Uterus (tissue), 2 donors: Measurements from ENCODE around the gene NLGN1.

Source experiments
- POLR2A ChIP-seq, 2 donors: fragments of 450-650 bp; IDR thresholded peaks; one replicate each; pipeline ENCODE4 v1.6.1; 2016; ENCODE audit warnings: antibody characterized with exemption in 2 of 2, mild to moderate bottlenecking in 1 of 2, moderate library complexity in 1 of 2
- TF ChIP-seq, protein P1 (sequence below), 4 experiments: fragments of 200-600 bp in 2 of 4; fragments of 450-650 bp in 2 of 4; sonication (generic) in 2 of 4; IDR thresholded peaks; one replicate each; pipeline ENCODE4 v1.5.1; 2016 to 2019; ENCODE audit warnings: antibody characterized with exemption in 4 of 4, mild to moderate bottlenecking in 2 of 4, moderate library complexity in 1 of 4

DNA sequence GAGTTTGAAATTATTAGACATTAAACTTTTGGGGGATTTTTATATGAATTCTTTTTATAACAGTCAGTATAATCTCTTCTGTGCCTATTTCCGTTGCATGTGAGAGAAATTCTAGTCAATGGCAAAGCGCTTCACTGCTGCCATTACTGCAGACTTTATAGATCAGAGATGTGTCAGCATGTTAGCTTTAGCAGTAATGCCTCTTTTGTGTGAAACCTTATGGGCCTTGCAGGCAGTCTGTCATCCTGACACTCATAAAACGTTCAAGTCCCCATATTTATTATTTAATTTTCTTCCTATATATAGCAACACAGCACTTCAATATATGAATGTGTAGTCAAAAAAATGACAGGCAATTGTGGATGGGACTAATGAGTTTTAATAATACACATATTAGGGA lies 191.0 kb downstream of the NLGN1 start:
- TF ChIP-seq, protein P1, sequence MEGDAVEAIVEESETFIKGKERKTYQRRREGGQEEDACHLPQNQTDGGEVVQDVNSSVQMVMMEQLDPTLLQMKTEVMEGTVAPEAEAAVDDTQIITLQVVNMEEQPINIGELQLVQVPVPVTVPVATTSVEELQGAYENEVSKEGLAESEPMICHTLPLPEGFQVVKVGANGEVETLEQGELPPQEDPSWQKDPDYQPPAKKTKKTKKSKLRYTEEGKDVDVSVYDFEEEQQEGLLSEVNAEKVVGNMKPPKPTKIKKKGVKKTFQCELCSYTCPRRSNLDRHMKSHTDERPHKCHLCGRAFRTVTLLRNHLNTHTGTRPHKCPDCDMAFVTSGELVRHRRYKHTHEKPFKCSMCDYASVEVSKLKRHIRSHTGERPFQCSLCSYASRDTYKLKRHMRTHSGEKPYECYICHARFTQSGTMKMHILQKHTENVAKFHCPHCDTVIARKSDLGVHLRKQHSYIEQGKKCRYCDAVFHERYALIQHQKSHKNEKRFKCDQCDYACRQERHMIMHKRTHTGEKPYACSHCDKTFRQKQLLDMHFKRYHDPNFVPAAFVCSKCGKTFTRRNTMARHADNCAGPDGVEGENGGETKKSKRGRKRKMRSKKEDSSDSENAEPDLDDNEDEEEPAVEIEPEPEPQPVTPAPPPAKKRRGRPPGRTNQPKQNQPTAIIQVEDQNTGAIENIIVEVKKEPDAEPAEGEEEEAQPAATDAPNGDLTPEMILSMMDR (IDR thresholded peaks at IDR 0.05), result no peak
- no peak for TF ChIP-seq POLR2A (IDR thresholded peaks at IDR 0.05)
